Psoas muscle (tissue), 8 donors: Measurements from ENCODE around the gene ZNF575. TPM values are rescaled to one million over a fixed set of nuclear protein-coding genes. Genes with fewer than 3 reads are reported as not detected.

Experiments used
- ATAC-seq, 4 donors: fragments of 200-7000 bp; cut with Tn5 transposase; one replicate each; pipeline ENCODE4 v1.9.1; 2020; ENCODE audit warnings: moderate library complexity in 3 of 4, mild to moderate bottlenecking in 2 of 4
- DNase-seq, 2 donors: peaks; one replicate each; pipeline ENCODE4 v3.0.0-alpha.2; 2020
- H3K27ac ChIP-seq: fragments of 200-600 bp; one replicate; pipeline ENCODE4 v1.8.0; 2022
- H3K27me3 ChIP-seq, 3 donors: fragments of 200-600 bp in 1 of 3; one replicate each; pipeline versions ENCODE4 v1.6.1 to v1.8.0; 2013 to 2022; ENCODE audit warnings: low read length in 2 of 3, mild to moderate bottlenecking in 2 of 3, moderate library complexity in 1 of 3; ENCODE audit not compliant: insufficient read depth in 3 of 3
- H3K36me3 ChIP-seq, 2 donors: fragments of 200-600 bp in 1 of 2; one replicate each; pipeline versions ENCODE4 v1.6.1 to v1.8.0; 2013 to 2022; ENCODE audit warnings: low read depth in 1 of 2, mild to moderate bottlenecking in 1 of 2, moderate library complexity in 1 of 2; ENCODE audit not compliant: insufficient read depth in 1 of 2
- H3K4me1 ChIP-seq: fragments of 200-600 bp; one replicate; pipeline ENCODE4 v1.8.0; 2022
- H3K4me3 ChIP-seq: fragments of 200-600 bp; one replicate; pipeline ENCODE4 v1.8.0; 2022; ENCODE audit warnings: mild to moderate bottlenecking
- H3K9me3 ChIP-seq: fragments of 200-600 bp; one replicate; pipeline ENCODE4 v1.8.0; 2022
- CTCF ChIP-seq: fragments of 200-600 bp; IDR thresholded peaks from one replicate; pipeline ENCODE4 v1.8.0; 2022; ENCODE audit warnings: antibody characterized with exemption
- WGBS, 3 donors: extraction: QIAGEN DNeasy Blood & Tissue Kit; methylation state at CpG; one replicate each; pipeline versions ENCODE4 v1.1.6 to v1.1.7; 2013; 5-methylcytosine and 5-hydroxymethylcytosine counted together
- intact Hi-C, 2 donors: fragments of 100-400 bp; cut with DNase I; formaldehyde crosslinking; loops; one replicate each; pipeline versions ENCODE4 v1.11.0 to v1.14.2; 2022
- long read RNA-seq, 2 donors: library from polyadenylated mRNA; unstranded; transcript quantifications; one replicate each; pipeline ENCODE4 v2.0.0, GENCODE V29; 2021
- polyA plus RNA-seq, 3 donors: library from polyadenylated mRNA; stranded (reverse); fragments of 200-250 nt; gene quantifications; one replicate each; pipeline ENCODE4 v1.2.3, GENCODE V29; 2013
- total RNA-seq, 4 donors: library from RNA; stranded (reverse); fragmentation: NEBNext Ultra II Directional in 2 of 4; extraction: Animal tissue kit (Norgen Biotek cat#: 25700) in 2 of 4; gene quantifications; one replicate each; pipeline versions ENCODE4 v1.2.1 to v1.2.4, GENCODE V29; 2021 to 2023
- donor health status: healthy with polysubstance abuse.
- donor health status: DM: no; HTN: no; CAD: no; lungs with moderate emphysema.
- donor health status: Bipolar disorder and iron deficiency.
- donor health status: healthy.
- donor health status: DM: yes; HTN: yes; CAD: no.
- donor health status: DM: no; HTN: no; CAD: no.
- donor health status: DM: no; HTN: no; CAD: no.
- donor health status: DM: yes; HTN: yes; CAD: no.

ZNF575 gene
- total RNA-seq (1 to 10 TPM in 3 of 4 donors, under 1 TPM in 1; 0.40 to 1.6 (median 1.2) TPM), polyA plus RNA-seq (1 to 10 TPM in 1 of 3 donors, under 1 TPM in 2; 0.23 to 1.1 (median 0.35) TPM)
- long read RNA-seq, donor 1, result 0 reads
- long read RNA-seq, donor 2, partial matches to known transcripts, result 0 of 1 reads
- long read RNA-seq, donor 2, other reads (novel, unspliced or antisense), result 0 of 1 reads

GRCh38 chr19:43532962-43533545 lies at the start of gene ZNF575:
Gene ZNF575, plus strand, starts transcription at chr19:43533188. Its CDS starts 1,235 bp downstream, at chr19:43534423.
- DNase-seq (peak; percentile 86 to 92), ATAC-seq (peak; percentile 64 to 77 (median 68))
- peak within 1 kb of the TSS; percentile 75 for H3K27ac ChIP-seq
- intact Hi-C loops, result loop anchor here (5.0 to 10.0 kb wide), 2 partner anchors 62 to 64 kb away; partner anchors contain the start of genes IRGQ (in 2 of the 2) and ZNF576 (in 2 of the 2)
- TF ChIP-seq CTCF, result no peak
- no peaks in the 10 kb centered on the region for H3K4me1 ChIP-seq
- 0 to 1% (median 0%) methylated on average over 42 to 47 of the region's 47 CpGs for WGBS, 3 donors
- H3K9me3 ChIP-seq, result no peaks in the 10 kb centered on the region
- no peaks in the 10 kb centered on the region for H3K27me3 ChIP-seq
- H3K4me3 ChIP-seq, result peak within 1 kb of the TSS; percentile 76
- H3K36me3 ChIP-seq, result peaks cover 0 to 5% of the 10 kb centered on the region in 2 donors

GRCh38 chr19:43483281-43483680 lies 49.7 kb upstream of the ZNF575 start:
- no peaks in the 10 kb centered on the region for H3K36me3 ChIP-seq
- H3K4me3 ChIP-seq, result no peak overlapping the region
- ATAC-seq (no peak), DNase-seq (no peak)
- intact Hi-C loops, result no loop called here
- no peaks in the 10 kb centered on the region for H3K9me3 ChIP-seq
- WGBS, 3 donors, result 92 to 95% (median 95%) methylated on average over 6 of the region's 6 CpGs
- no peak for TF ChIP-seq CTCF
- no peaks in the 10 kb centered on the region for H3K27me3 ChIP-seq
- no peak overlapping the region for H3K27ac ChIP-seq
- no peaks in the 10 kb centered on the region for H3K4me1 ChIP-seq

GRCh38 chr19:43485951-43486350 lies 47.0 kb upstream of the ZNF575 start:
- ATAC-seq (no peak), DNase-seq (no peak)
- Histone ChIP-seq H3K4me3 (no peak overlapping the region), H3K36me3 (no peaks in the 10 kb centered on the region), H3K9me3 (no peaks in the 10 kb centered on the region), H3K27me3 (no peaks in the 10 kb centered on the region), H3K27ac (no peak overlapping the region), H3K4me1 (no peaks in the 10 kb centered on the region)
- 75 to 78% (median 76%) methylated on average over 6 of the region's 6 CpGs for WGBS, 3 donors
- no peak for TF ChIP-seq CTCF
- intact Hi-C loops, result no loop called here

GRCh38 chr19:43486412-43486811 lies 46.6 kb upstream of the ZNF575 start:
- no peaks in the 10 kb centered on the region for H3K9me3 ChIP-seq
- intact Hi-C loops, result no loop called here

More at GRCh38 chr19:43486412-43486811, 46.6 kb upstream of the ZNF575 start:
- no peak for TF ChIP-seq CTCF
- no peaks in the 10 kb centered on the region for H3K27me3 ChIP-seq
- no peak overlapping the region for H3K4me3 ChIP-seq
- no peaks in the 10 kb centered on the region for H3K36me3 ChIP-seq
- DNase-seq (no peak), ATAC-seq (no peak)
- 87 to 92% (median 90%) methylated on average over 7 of the region's 7 CpGs for WGBS, 3 donors
- H3K4me1 ChIP-seq, result no peaks in the 10 kb centered on the region
- no peak overlapping the region for H3K27ac ChIP-seq
